WTC11 (cell line): ENCODE measurements around the gene RPL9.

ENCODE experiments used
- CTCF ChIP-seq: fragments of 200-600 bp; IDR thresholded peaks from 2 replicates; pipeline ENCODE4 v1.8.0; 2022; ENCODE audit warnings: antibody characterized with exemption
- E2F5 ChIP-seq: sonication (generic); formaldehyde crosslinking; IDR thresholded peaks from 2 replicates; pipeline ENCODE4 v1.8.1; 2022; ENCODE audit warnings: mild to moderate bottlenecking, moderate library complexity, missing genetic modification reagents
- FOXJ3 ChIP-seq: sonication (generic); formaldehyde crosslinking; IDR thresholded peaks from 2 replicates; pipeline ENCODE4 v1.9.0; 2021; ENCODE audit warnings: missing genetic modification reagents, mild to moderate bottlenecking, borderline replicate concordance
- GABPB1 ChIP-seq: sonication (generic); formaldehyde crosslinking; IDR thresholded peaks from 2 replicates; pipeline ENCODE4 v1.8.1; 2023; ENCODE audit warnings: mild to moderate bottlenecking, missing genetic modification reagents
- MYBL2 ChIP-seq: sonication (generic); formaldehyde crosslinking; IDR thresholded peaks from 2 replicates; pipeline ENCODE4 v1.8.1; 2023; ENCODE audit warnings: mild to moderate bottlenecking, moderate library complexity, missing genetic modification reagents
- RELA ChIP-seq: sonication (generic); formaldehyde crosslinking; IDR thresholded peaks from 2 replicates; pipeline ENCODE4 v1.8.1; 2022; ENCODE audit warnings: missing genetic modification reagents, mild to moderate bottlenecking, borderline replicate concordance
- ZNF121 ChIP-seq: sonication (generic); formaldehyde crosslinking; IDR thresholded peaks from 2 replicates; pipeline ENCODE4 v1.8.0; 2023; ENCODE audit warnings: missing genetic modification reagents
- ZNF138 ChIP-seq: sonication (generic); formaldehyde crosslinking; conservative IDR thresholded peaks from 2 replicates; pipeline ENCODE4 v1.8.1; 2022; ENCODE audit warnings: mild to moderate bottlenecking, moderate library complexity, missing genetic modification reagents
- ZNF416 ChIP-seq: fragments of 250-450 bp; sonication (Bioruptor Pico); IDR thresholded peaks from 2 replicates; pipeline ENCODE4 v1.9.0; 2021; ENCODE audit warnings: mild to moderate bottlenecking, inconsistent platforms
- TF ChIP-seq, protein P1 (sequence below): sonication (generic); formaldehyde crosslinking; IDR thresholded peaks from 2 replicates; pipeline ENCODE4 v1.8.0; 2022; ENCODE audit warnings: mild to moderate bottlenecking, missing genetic modification reagents
- TF ChIP-seq, protein P2 (sequence below): sonication (generic); formaldehyde crosslinking; IDR thresholded peaks from 2 replicates; pipeline ENCODE4 v1.8.1; 2023; ENCODE audit warnings: mild to moderate bottlenecking, missing genetic modification reagents, moderate library complexity

GRCh38 chr4:39410415-39410814, 48.3 kb downstream of the RPL9 start:
- no peak for TF ChIP-seq ZNF121 (CRISPR knock-in tag)
- no peak for TF ChIP-seq CTCF
- no peak for TF ChIP-seq MYBL2
- TF ChIP-seq ZNF138, result no peak
- TF ChIP-seq, protein P1, sequence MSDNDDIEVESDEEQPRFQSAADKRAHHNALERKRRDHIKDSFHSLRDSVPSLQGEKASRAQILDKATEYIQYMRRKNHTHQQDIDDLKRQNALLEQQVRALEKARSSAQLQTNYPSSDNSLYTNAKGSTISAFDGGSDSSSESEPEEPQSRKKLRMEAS, result no peak
- TF ChIP-seq RELA, result no peak
- TF ChIP-seq FOXJ3, result no peak
- TF ChIP-seq E2F5 (CRISPR knock-in tag), result no peak
- TF ChIP-seq ZNF416, result no peak
- no peak for TF ChIP-seq GABPB1 (CRISPR knock-in tag)
- TF ChIP-seq, protein P2, sequence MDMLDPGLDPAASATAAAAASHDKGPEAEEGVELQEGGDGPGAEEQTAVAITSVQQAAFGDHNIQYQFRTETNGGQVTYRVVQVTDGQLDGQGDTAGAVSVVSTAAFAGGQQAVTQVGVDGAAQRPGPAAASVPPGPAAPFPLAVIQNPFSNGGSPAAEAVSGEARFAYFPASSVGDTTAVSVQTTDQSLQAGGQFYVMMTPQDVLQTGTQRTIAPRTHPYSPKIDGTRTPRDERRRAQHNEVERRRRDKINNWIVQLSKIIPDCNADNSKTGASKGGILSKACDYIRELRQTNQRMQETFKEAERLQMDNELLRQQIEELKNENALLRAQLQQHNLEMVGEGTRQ (CRISPR knock-in tag), result no peak
